ENCODE data around the gene PPAN. TPM values are rescaled to one million over a fixed set of nuclear protein-coding genes. Genes with fewer than 3 reads are reported as not detected.

PPAN gene
- total RNA-seq, 1 experiment from 2014 or later: 30.4 TPM

DNA sequence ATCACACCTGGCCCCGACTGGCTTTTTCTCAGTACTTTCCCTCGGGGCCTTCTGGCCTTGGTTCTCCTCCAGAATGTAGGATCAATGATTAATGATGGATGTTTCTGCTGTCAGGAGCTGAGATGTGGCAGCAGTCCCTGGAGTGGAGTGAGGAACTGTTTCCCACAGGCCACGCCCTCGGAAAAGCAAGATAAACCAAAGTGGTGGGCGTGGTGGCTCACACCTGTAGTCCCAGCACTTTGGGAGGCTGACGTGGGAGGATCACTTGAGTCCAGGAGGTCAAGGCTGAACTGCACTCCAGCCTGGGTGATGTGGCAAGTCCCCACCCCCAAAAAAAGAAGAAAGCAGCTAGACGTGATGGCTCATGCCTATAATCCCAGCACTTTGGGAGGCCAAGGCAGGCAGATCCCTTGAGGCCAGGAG lies 27.1 kb upstream of the PPAN start:
- H3K36me3 ChIP-seq (ENCODE audit: insufficient read depth, low read length): no peaks in the 10 kb centered on the region
- no peaks in the 10 kb centered on the region for H4K20me1 ChIP-seq (ENCODE audit: insufficient read depth, low read depth, low read length)
- H3K4me1 ChIP-seq (ENCODE audit: low read length): no peaks in the 10 kb centered on the region
- H3K9ac ChIP-seq (ENCODE audit: low read length): no peak overlapping the region
- H3K27me3 ChIP-seq (ENCODE audit: low read length): no peaks in the 10 kb centered on the region
- no peak for DNase-seq
- no peak overlapping the region for H3K27ac ChIP-seq (ENCODE audit: low read length)
- no peaks in the 10 kb centered on the region for H3K79me2 ChIP-seq (ENCODE audit: low read length)
- H3K9me3 ChIP-seq (ENCODE audit: low read length): peaks cover under 1% of the 10 kb centered on the region; the same call in 1 of the 2 replicates
- H3K4me2 ChIP-seq (ENCODE audit: low read depth, low read length, poor library complexity, severe bottlenecking): no peak overlapping the region
- no peak overlapping the region for H3K4me3 ChIP-seq (ENCODE audit: low read length)
- H2AFZ ChIP-seq (ENCODE audit: low read length): no peak overlapping the region
- no peaks in the 10 kb centered on the region for H3K9me2 ChIP-seq (replicated peaks; ENCODE audit: insufficient read depth, low read length)

DNA sequence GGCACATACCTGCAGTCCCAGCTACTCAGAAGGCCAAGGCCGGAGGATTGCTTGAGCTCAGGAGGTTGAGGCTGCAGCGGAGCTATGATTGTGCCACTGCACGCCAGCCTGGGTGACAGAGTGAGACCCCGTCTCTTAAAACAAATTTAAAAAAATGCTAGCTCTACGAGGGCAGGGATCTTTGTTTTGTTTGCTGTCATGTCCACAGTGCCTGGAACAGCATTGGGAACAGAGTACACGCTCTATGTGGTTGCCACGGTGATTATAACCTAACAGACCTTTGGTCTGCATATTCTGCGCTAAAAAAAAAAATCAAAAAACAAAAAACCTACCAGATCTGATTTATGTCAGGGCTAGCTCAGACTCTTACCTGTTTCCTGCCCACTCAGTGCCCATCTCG lies 22.3 kb upstream of the PPAN start:
- no peak overlapping the region for H3K27ac ChIP-seq (ENCODE audit: low read length)
- no peak overlapping the region for H3K9ac ChIP-seq (ENCODE audit: low read length)
- no peaks in the 10 kb centered on the region for H3K9me2 ChIP-seq (replicated peaks; ENCODE audit: insufficient read depth, low read length)
- 0 out of 2 replicates have a peak, but pooled peaks cover 2% of the 10 kb centered on the region for H4K20me1 ChIP-seq (ENCODE audit: insufficient read depth, low read depth, low read length)
- H3K4me1 ChIP-seq (ENCODE audit: low read length): peaks cover 12% of the 10 kb centered on the region
- no peaks in the 10 kb centered on the region for H3K9me3 ChIP-seq (ENCODE audit: low read length)
- no peaks in the 10 kb centered on the region for H3K27me3 ChIP-seq (ENCODE audit: low read length)
- no peak overlapping the region for H3K4me3 ChIP-seq (ENCODE audit: low read length)
- H3K79me2 ChIP-seq (ENCODE audit: low read length): peaks cover 13% of the 10 kb centered on the region; the same call in 1 of the 2 replicates
- no peak for DNase-seq
- H3K4me2 ChIP-seq (ENCODE audit: low read depth, low read length, poor library complexity, severe bottlenecking): no peak overlapping the region
- no peaks in the 10 kb centered on the region for H3K36me3 ChIP-seq (ENCODE audit: insufficient read depth, low read length)
- H2AFZ ChIP-seq (ENCODE audit: low read length): no peak overlapping the region

DNA sequence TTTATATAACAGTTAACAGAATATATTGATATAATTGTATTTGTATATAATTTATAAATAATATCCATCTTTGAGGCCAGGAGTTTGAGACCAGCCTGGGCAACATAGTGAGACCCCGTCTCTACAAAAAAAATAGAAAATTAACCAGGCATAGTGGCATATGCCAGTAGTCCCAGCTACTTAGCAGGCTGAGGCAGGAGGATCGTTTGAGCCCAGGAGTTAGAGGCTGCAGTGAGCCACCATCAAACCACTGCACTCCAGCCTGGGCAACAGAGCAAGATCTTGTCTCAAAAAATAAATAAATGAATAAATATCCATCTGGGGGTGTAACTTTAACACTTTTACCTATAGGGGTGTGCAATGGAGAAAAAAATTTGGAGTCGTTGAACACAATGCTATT lies 21.4 kb upstream of the PPAN start:
- no peaks in the 10 kb centered on the region for H3K27me3 ChIP-seq (ENCODE audit: low read length)
- H3K9me2 ChIP-seq (replicated peaks; ENCODE audit: insufficient read depth, low read length): no peaks in the 10 kb centered on the region
- H3K27ac ChIP-seq (ENCODE audit: low read length): no peak overlapping the region
- 0 out of 2 replicates have a peak, but pooled peaks cover 2% of the 10 kb centered on the region for H4K20me1 ChIP-seq (ENCODE audit: insufficient read depth, low read depth, low read length)
- H3K79me2 ChIP-seq (ENCODE audit: low read length): peaks cover 13% of the 10 kb centered on the region; the same call in 1 of the 2 replicates
- H3K4me2 ChIP-seq (ENCODE audit: low read depth, low read length, poor library complexity, severe bottlenecking): no peak overlapping the region
- no peaks in the 10 kb centered on the region for H3K36me3 ChIP-seq (ENCODE audit: insufficient read depth, low read length)
- no peak overlapping the region for H2AFZ ChIP-seq (ENCODE audit: low read length)
- H3K9me3 ChIP-seq (ENCODE audit: low read length): no peaks in the 10 kb centered on the region
- H3K4me3 ChIP-seq (ENCODE audit: low read length): no peak overlapping the region
- H3K9ac ChIP-seq (ENCODE audit: low read length): no peak overlapping the region
- DNase-seq: no peak
- peaks cover 12% of the 10 kb centered on the region for H3K4me1 ChIP-seq (ENCODE audit: low read length)

DNA sequence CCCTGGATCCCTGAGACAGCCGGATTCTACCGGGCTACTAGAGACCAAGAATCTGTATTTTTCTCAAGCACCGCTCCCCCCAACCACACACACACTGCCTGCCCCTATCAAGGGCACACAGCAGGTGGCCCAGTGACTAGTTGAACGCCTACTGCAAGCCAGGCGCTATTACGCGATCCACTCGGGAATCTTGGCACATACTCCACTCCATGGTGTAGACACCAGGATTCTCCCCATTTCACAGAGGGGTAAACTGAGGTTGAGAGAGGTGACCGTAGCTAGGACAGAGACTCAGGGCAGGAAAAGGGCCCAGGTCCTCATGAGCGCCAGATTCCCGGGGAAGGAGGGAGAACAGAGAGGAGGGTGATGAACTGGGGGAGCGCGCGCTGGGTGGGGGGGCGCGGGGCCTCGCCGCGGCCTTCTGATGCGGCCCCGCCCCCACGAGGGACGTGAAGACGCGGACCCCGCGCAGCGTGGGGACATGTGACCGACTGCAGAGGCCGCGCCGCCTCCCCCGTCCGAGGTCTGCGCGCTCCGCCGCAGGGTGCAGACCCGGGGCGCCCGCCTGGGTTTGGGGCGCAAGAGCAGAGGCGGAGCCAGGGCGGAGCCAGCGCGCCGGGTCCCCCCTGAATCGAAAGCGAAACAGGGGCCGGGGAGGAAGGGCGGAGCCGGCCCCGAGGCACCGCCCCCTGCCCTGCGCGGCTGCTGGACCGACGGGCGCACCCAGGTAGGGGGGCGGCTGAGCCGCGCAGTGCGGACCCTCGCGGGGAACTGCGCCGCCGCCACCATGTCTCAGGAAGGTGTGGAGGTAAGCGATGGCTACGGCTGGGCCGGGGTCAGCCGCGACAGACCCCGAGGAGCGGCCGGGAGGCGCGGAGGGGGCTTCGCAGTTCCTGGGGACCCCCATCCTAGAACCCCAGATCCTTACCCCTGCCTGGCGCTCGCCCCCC lies 20.2 kb upstream of the PPAN start, which contains the start of gene SHFL:
TSS of gene SHFL (plus strand) at position 677 of the 950 bp plus-strand sequence. CDS start at position 788, 111 bp downstream.
- Histone ChIP-seq H3K4me1 (ENCODE audit: low read length) (peaks cover 12% of the 10 kb centered on the region), H3K4me2 (ENCODE audit: low read depth, low read length, poor library complexity, severe bottlenecking) (peak within 1 kb of the TSS; percentile 99), H3K9me3 (ENCODE audit: low read length) (no peaks in the 10 kb centered on the region), H3K79me2 (ENCODE audit: low read length) (peaks cover 13% of the 10 kb centered on the region; the same call in 1 of the 2 replicates), H3K4me3 (ENCODE audit: low read length) (peak within 1 kb of the TSS; percentile 100), H3K36me3 (ENCODE audit: insufficient read depth, low read length) (no peaks in the 10 kb centered on the region), H3K27me3 (ENCODE audit: low read length) (no peaks in the 10 kb centered on the region), H3K9ac (ENCODE audit: low read length) (peak within 1 kb of the TSS; percentile 97), H4K20me1 (ENCODE audit: insufficient read depth, low read depth, low read length) (0 out of 2 replicates have a peak, but pooled peaks cover 2% of the 10 kb centered on the region), H3K9me2 (replicated peaks; ENCODE audit: insufficient read depth, low read length) (no peaks in the 10 kb centered on the region), H3K27ac (ENCODE audit: low read length) (0 out of 2 replicates have a peak within 1 kb of the TSS, but pooled peaks have one; percentile 18), H2AFZ (ENCODE audit: low read length) (peak within 1 kb of the TSS; percentile 96)
- peak; percentile 94 for DNase-seq

DNA sequence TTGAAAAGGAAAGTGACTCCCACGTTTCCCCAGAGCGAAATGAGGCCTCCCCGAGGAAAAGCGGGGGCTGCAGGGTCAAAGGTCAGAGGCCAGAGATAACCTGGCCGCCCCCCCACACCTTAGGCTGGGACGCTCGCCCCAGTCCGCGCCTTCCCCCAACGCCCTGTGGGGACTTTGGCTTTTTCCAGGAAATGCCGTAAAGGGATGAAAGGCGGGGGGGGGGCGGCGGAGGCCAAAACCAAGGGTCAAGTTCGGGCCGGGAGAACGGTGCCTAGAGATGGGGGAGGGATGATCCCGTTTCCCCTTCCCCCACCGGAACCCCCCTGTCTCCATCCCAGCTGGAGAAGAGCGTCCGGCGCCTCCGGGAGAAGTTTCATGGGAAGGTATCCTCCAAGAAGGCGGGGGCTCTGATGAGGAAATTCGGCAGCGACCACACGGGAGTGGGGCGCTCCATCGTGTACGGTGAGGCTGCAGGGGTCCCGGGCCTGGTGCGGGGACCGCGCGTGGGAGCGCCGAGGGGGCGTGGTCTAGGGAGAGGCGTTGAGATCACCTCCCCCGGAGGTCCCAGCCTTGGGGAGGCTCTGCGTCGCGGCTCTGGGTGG lies 19.5 kb upstream of the PPAN start:
- Histone ChIP-seq H3K9ac (ENCODE audit: low read length) (peak overlapping the region; percentile 97), H3K79me2 (ENCODE audit: low read length) (peaks cover 13% of the 10 kb centered on the region; the same call in 1 of the 2 replicates), H3K36me3 (ENCODE audit: insufficient read depth, low read length) (no peaks in the 10 kb centered on the region), H3K27me3 (ENCODE audit: low read length) (no peaks in the 10 kb centered on the region), H4K20me1 (ENCODE audit: insufficient read depth, low read depth, low read length) (0 out of 2 replicates have a peak, but pooled peaks cover 2% of the 10 kb centered on the region), H3K4me1 (ENCODE audit: low read length) (peaks cover 12% of the 10 kb centered on the region), H2AFZ (ENCODE audit: low read length) (peak overlapping the region; percentile 96; the same call in 1 of the 2 replicates), H3K9me2 (replicated peaks; ENCODE audit: insufficient read depth, low read length) (no peaks in the 10 kb centered on the region), H3K4me2 (ENCODE audit: low read depth, low read length, poor library complexity, severe bottlenecking) (peak overlapping the region; percentile 99), H3K9me3 (ENCODE audit: low read length) (no peaks in the 10 kb centered on the region), H3K27ac (ENCODE audit: low read length) (0 out of 2 replicates have a peak overlapping the region, but pooled peaks have one; percentile 18), H3K4me3 (ENCODE audit: low read length) (peak overlapping the region; percentile 100)
- peak; percentile 58 for DNase-seq

DNA sequence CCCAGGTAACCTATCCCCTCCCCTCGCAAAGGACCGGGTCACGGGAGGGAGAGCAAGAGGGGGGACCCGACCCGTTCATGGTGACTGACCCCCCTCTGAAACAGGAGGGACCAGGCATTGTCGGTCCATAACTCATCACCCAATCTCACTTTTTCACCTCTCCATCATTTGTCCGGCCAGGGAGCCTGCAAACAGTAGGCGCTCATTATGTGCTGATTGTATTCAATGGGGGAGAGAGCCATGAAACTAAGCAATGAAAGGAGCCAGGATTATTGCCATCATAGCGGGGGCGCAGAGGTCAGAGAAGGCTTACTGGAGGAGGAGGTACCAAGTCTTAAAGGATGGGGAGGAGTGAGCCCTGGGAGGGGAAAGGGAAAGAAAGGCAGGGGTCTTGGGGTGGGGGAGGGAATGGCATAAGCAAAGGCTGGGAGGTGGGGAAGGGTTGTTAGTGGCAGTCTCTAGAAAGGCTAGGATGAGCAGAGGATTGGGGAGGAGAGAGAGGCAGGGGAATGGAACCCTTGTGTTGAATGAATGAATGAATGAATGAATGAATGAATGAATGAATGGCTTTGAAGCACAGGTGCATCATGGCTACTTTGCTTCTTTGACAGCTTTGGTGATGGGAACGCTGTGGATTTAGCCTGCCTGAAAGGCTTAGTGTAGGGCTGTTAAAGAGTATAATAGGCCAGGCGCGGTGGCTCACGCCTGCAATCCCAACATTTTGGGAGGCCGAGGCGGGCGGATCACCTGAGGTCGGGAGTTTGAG lies 18.7 kb upstream of the PPAN start:
- Histone ChIP-seq H3K4me1 (ENCODE audit: low read length) (peaks cover 12% of the 10 kb centered on the region), H3K79me2 (ENCODE audit: low read length) (peaks cover 13% of the 10 kb centered on the region; the same call in 1 of the 2 replicates), H3K9me3 (ENCODE audit: low read length) (no peaks in the 10 kb centered on the region), H3K9ac (ENCODE audit: low read length) (peak overlapping the region; percentile 97), H3K36me3 (ENCODE audit: insufficient read depth, low read length) (no peaks in the 10 kb centered on the region), H3K9me2 (replicated peaks; ENCODE audit: insufficient read depth, low read length) (no peaks in the 10 kb centered on the region), H3K27me3 (ENCODE audit: low read length) (no peaks in the 10 kb centered on the region), H4K20me1 (ENCODE audit: insufficient read depth, low read depth, low read length) (0 out of 2 replicates have a peak, but pooled peaks cover 2% of the 10 kb centered on the region), H2AFZ (ENCODE audit: low read length) (no peak overlapping the region), H3K4me2 (ENCODE audit: low read depth, low read length, poor library complexity, severe bottlenecking) (peak overlapping the region; percentile 99), H3K27ac (ENCODE audit: low read length) (no peak overlapping the region), H3K4me3 (ENCODE audit: low read length) (peak overlapping the region; percentile 100)
- no peak for DNase-seq

DNA sequence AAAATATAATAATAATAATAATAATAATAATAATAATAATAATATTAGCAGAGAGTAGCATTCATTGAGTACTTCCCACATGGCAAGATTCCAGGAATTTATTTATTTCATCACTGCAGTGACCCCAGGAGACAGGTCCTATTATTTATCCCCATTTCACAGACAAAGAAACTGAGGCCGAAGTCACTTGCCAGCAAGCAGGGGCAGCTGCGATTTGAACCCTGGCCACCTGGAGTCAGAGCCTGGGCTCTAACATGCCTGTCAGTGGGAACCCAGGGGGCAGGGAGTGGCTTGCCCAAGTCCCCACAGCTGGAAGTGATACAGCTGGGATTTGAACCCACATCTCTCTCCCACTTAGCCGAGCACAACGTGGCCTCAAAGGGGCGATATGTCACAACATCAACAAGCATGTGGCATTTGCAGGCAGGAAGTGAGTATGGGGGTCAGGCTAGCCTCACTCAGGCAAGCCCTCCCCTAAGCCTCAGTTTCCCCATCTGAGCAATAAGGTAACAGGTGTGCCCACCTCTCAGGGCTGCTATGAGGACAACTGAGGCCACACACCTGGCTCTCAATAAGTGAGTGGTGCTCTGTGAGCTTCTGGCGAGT lies 17.1 kb upstream of the PPAN start:
- H3K4me1 ChIP-seq (ENCODE audit: low read length): peaks cover 12% of the 10 kb centered on the region
- no peaks in the 10 kb centered on the region for H3K9me3 ChIP-seq (ENCODE audit: low read length)
- H3K27ac ChIP-seq (ENCODE audit: low read length): no peak overlapping the region
- no peak overlapping the region for H3K4me3 ChIP-seq (ENCODE audit: low read length)
- DNase-seq: no peak
- peaks cover 13% of the 10 kb centered on the region; the same call in 1 of the 2 replicates for H3K79me2 ChIP-seq (ENCODE audit: low read length)
- no peaks in the 10 kb centered on the region for H3K36me3 ChIP-seq (ENCODE audit: insufficient read depth, low read length)
- no peak overlapping the region for H3K9ac ChIP-seq (ENCODE audit: low read length)
- H2AFZ ChIP-seq (ENCODE audit: low read length): no peak overlapping the region
- no peaks in the 10 kb centered on the region for H3K9me2 ChIP-seq (replicated peaks; ENCODE audit: insufficient read depth, low read length)
- H3K4me2 ChIP-seq (ENCODE audit: low read depth, low read length, poor library complexity, severe bottlenecking): no peak overlapping the region
- no peaks in the 10 kb centered on the region for H3K27me3 ChIP-seq (ENCODE audit: low read length)
- H4K20me1 ChIP-seq (ENCODE audit: insufficient read depth, low read depth, low read length): 0 out of 2 replicates have a peak, but pooled peaks cover 2% of the 10 kb centered on the region

Measured in Karpas-422 (cell line).